Measurements from ENCODE around the gene NFE2. TPM values are rescaled to one million over a fixed set of nuclear protein-coding genes. Genes with fewer than 3 reads are reported as not detected.

Gene NFE2
- 1 to 10 TPM in 1 of 2 donors, not detected in 1; 1.1 TPM for total RNA-seq

GRCh38 chr12:54300732-54301427 lies at the start of gene NFE2:
Gene NFE2 (minus strand): TSS chr12:54301015. CDS start chr12:54295248, 5,767 bp downstream.
- peak; percentile 30 for DNase-seq (ENCODE audit: low spot score)
- intact Hi-C loops (cut with DNase I), result no loop called here

GRCh38 chr12:54349679-54350078 lies 48.9 kb upstream of the NFE2 start:
- H3K4me3 ChIP-seq, result no peak overlapping the region
- H3K27me3 ChIP-seq (replicated peaks; ENCODE audit: insufficient read depth), result no peaks in the 10 kb centered on the region
- peaks cover 5% of the 10 kb centered on the region for H3K4me1 ChIP-seq (replicated peaks)
- intact Hi-C loops (cut with DNase I), result no loop called here
- H3K36me3 ChIP-seq, result peaks cover 11 to 22% of the 10 kb centered on the region in 2 donors
- no peak for TF ChIP-seq POLR2A (IDR thresholded peaks at IDR 0.05)
- TF ChIP-seq CTCF (IDR thresholded peaks at IDR 0.05), result no peak
- TF ChIP-seq POLR2AphosphoS5 (IDR thresholded peaks at IDR 0.05), result no peak
- H3K27ac ChIP-seq, result no peak overlapping the region
- DNase-seq (ENCODE audit: low spot score), result no peak
- no peaks in the 10 kb centered on the region for H3K9me3 ChIP-seq

More at GRCh38 chr12:54300732-54301427, at the start of gene NFE2:
- TF ChIP-seq POLR2A (IDR thresholded peaks at IDR 0.05), result no peak
- TF ChIP-seq CTCF (IDR thresholded peaks at IDR 0.05), result peak in 1 of 4 experiments; percentile 11
- no peak for TF ChIP-seq POLR2AphosphoS5 (IDR thresholded peaks at IDR 0.05)
- H3K27me3 ChIP-seq (replicated peaks; ENCODE audit: insufficient read depth), result no peaks in the 10 kb centered on the region
- no peaks in the 10 kb centered on the region for H3K4me1 ChIP-seq (replicated peaks)
- no peaks in the 10 kb centered on the region for H3K36me3 ChIP-seq
- H3K9me3 ChIP-seq, result no peaks in the 10 kb centered on the region
- 9% methylated on average over 26 of the region's 26 CpGs for WGBS
- H3K4me3 ChIP-seq, result no peak within 1 kb of the TSS
- no peak within 1 kb of the TSS for H3K27ac ChIP-seq

- H3K36me3 ChIP-seq, result peaks cover 11 to 23% of the 10 kb centered on the region in 2 donors
- DNase-seq (ENCODE audit: low spot score), result no peak
- H3K27ac ChIP-seq, result no peak overlapping the region
- WGBS, result 82% methylated on average over 4 of the region's 4 CpGs
- no peaks in the 10 kb centered on the region for H3K9me3 ChIP-seq
- H3K27me3 ChIP-seq (replicated peaks; ENCODE audit: insufficient read depth), result no peaks in the 10 kb centered on the region
- intact Hi-C loops (cut with DNase I), result no loop called here
- TF ChIP-seq POLR2AphosphoS5 (IDR thresholded peaks at IDR 0.05) (no peak), POLR2A (IDR thresholded peaks at IDR 0.05) (no peak), CTCF (IDR thresholded peaks at IDR 0.05) (no peak)
- H3K4me1 ChIP-seq (replicated peaks), result peaks cover 5% of the 10 kb centered on the region
- no peak overlapping the region for H3K4me3 ChIP-seq
Observed at GRCh38 chr12:54349036-54349435, 48.2 kb upstream of the NFE2 start.

GRCh38 chr12:54341378-54342300 lies 40.8 kb upstream of the NFE2 start:
- no peak for TF ChIP-seq POLR2AphosphoS5 (IDR thresholded peaks at IDR 0.05)
- TF ChIP-seq CTCF (IDR thresholded peaks at IDR 0.05), result no peak
- no peak for TF ChIP-seq POLR2A (IDR thresholded peaks at IDR 0.05)
- H3K4me1 ChIP-seq (replicated peaks), result no peaks in the 10 kb centered on the region
- intact Hi-C loops (cut with DNase I), result loop anchor here (2.0 kb wide), 1 partner anchor 13 kb away; no protein-coding TSS in a partner anchor
- DNase-seq (ENCODE audit: low spot score), result no peak
- peaks cover 8 to 16% of the 10 kb centered on the region in 2 donors for H3K36me3 ChIP-seq
- no peak overlapping the region for H3K27ac ChIP-seq
- no peaks in the 10 kb centered on the region for H3K27me3 ChIP-seq (replicated peaks; ENCODE audit: insufficient read depth)
- H3K4me3 ChIP-seq, result no peak overlapping the region
- WGBS, result 71% methylated on average over 9 of the region's 9 CpGs
- no peaks in the 10 kb centered on the region for H3K9me3 ChIP-seq

Measured in prostate gland (tissue), 2 donors.